GM12878 (cell line): ENCODE results near the gene FLT1. TPM values are rescaled to one million over a fixed set of nuclear protein-coding genes. Genes with fewer than 3 reads are reported as not detected.
A peak's percentile ranks its signal among the peaks of the same experiment; 100 is the strongest.

Experiments
- ATF7 ChIP-seq: fragments of 450-650 bp; IDR thresholded peaks from 2 replicates; pipeline ENCODE4 v1.6.1; 2016; ENCODE audit warnings: low read depth, mild to moderate bottlenecking
- BACH1 ChIP-seq: fragments of 450-650 bp; IDR thresholded peaks from 2 replicates; pipeline ENCODE4 v1.6.1; 2017; ENCODE audit warnings: mild to moderate bottlenecking, borderline replicate concordance
- BCL11A ChIP-seq: IDR thresholded peaks from 2 replicates; pipeline ENCODE4 v1.6.1; 2011; ENCODE audit warnings: low read depth, low read length
- BHLHE40 ChIP-seq, 2 experiments: fragments of 450-650 bp in 1 of 2; IDR thresholded peaks; 2 replicates each; pipeline ENCODE4 v1.6.1; 2011 to 2017; ENCODE audit warnings: low read depth in 2 of 2, borderline replicate concordance in 1 of 2, improper control_type of control experiment in 1 of 2, low read length in 1 of 2, mild to moderate bottlenecking in 1 of 2
- CBX3 ChIP-seq: fragments of 200-600 bp; sonication (generic); IDR thresholded peaks from 2 replicates; pipeline ENCODE4 v1.6.1; 2016; ENCODE audit warnings: low read depth, borderline replicate concordance
- CEBPB ChIP-seq, 2 experiments: fragments of 150-350 bp in 1 of 2; IDR thresholded peaks; 2 replicates each; pipeline ENCODE4 v1.6.1; 2012 to 2014; ENCODE audit warnings: low read depth in 2 of 2, low read length in 2 of 2, borderline replicate concordance in 1 of 2, inconsistent platforms in 1 of 2
- CREB1 ChIP-seq: IDR thresholded peaks from 2 replicates; pipeline ENCODE4 v1.6.1; 2012; ENCODE audit warnings: low read depth, mild to moderate bottlenecking, inconsistent platforms
- EGR1 ChIP-seq, 2 experiments: IDR thresholded peaks; 1 replicate in 1 of 2; 2 replicates in 1 of 2; pipeline ENCODE4 v1.6.1; 2011 to 2012; ENCODE audit warnings: low read depth in 2 of 2, low read length in 2 of 2, borderline replicate concordance in 1 of 2, mild to moderate bottlenecking in 1 of 2, moderate library complexity in 1 of 2
- FOS ChIP-seq: IDR thresholded peaks from 3 replicates; pipeline ENCODE4 v1.6.1; 2011; ENCODE audit warnings: borderline replicate concordance; ENCODE audit not compliant: insufficient read length; ENCODE audit errors: extremely low read depth
- HDAC6 ChIP-seq: fragments of 200-600 bp; sonication (generic); IDR thresholded peaks from one replicate; pipeline ENCODE4 v1.8.0; 2017; ENCODE audit warnings: antibody characterized with exemption; ENCODE audit not compliant: unreplicated experiment
- IKZF1 ChIP-seq: fragments of 450-650 bp; conservative IDR thresholded peaks from 2 replicates; pipeline ENCODE4 v1.6.1; 2017; ENCODE audit warnings: antibody characterized with exemption, mild to moderate bottlenecking
- MYC ChIP-seq: IDR thresholded peaks from 2 replicates; pipeline ENCODE4 v1.6.1; 2011; ENCODE audit warnings: mild to moderate bottlenecking, low read length, moderate library complexity, inconsistent platforms; ENCODE audit not compliant: insufficient read depth, insufficient replicate concordance, insufficient read length, severe bottlenecking
- NFXL1 ChIP-seq: fragments of 450-650 bp; IDR thresholded peaks from 2 replicates; pipeline ENCODE4 v1.6.1; 2017; ENCODE audit warnings: antibody characterized with exemption, mild to moderate bottlenecking, borderline replicate concordance
- RCOR1 ChIP-seq: conservative IDR thresholded peaks from 2 replicates; pipeline ENCODE4 v1.6.1; 2012; ENCODE audit warnings: low read depth, low read length, improper control_type of control experiment
- RUNX3 ChIP-seq: IDR thresholded peaks from 2 replicates; pipeline ENCODE4 v1.6.1; 2012; ENCODE audit warnings: low read length, inconsistent platforms
- SIN3A ChIP-seq: IDR thresholded peaks from 2 replicates; pipeline ENCODE4 v1.6.1; 2012; ENCODE audit warnings: low read depth, low read length, improper control_type of control experiment
- SMAD5 ChIP-seq: IDR thresholded peaks from 2 replicates; pipeline ENCODE4 v1.6.1; 2016; ENCODE audit warnings: antibody characterized with exemption, low read depth
- ZNF207 ChIP-seq: fragments of 450-650 bp; IDR thresholded peaks from 2 replicates; pipeline ENCODE4 v1.6.1; 2014; ENCODE audit warnings: antibody characterized with exemption, mild to moderate bottlenecking, borderline replicate concordance
- ZSCAN29 ChIP-seq: fragments of 450-650 bp; IDR thresholded peaks from 2 replicates; pipeline ENCODE4 v1.6.1; 2017; ENCODE audit warnings: mild to moderate bottlenecking, moderate library complexity
- polyA plus RNA-seq, 11 experiments: library from polyadenylated mRNA; depleted of rRNA in 4 of 11; unstranded in 6 of 11; stranded (reverse) in 5 of 11; fragments of >200 nt; fragmentation: Nextera tagmentation in 4 of 11; fragmentation: Illumina TruSeq in 1 of 11; extraction: Ambion mirVana in 4 of 11; extraction: Trizol in 1 of 11; gene quantifications; 1 replicate in 1 of 11; 2 replicates in 10 of 11; pipeline versions ENCODE4 v1.2.1 to v1.2.3, GENCODE V29; 2011 to 2016; ENCODE audit warnings: inconsistent platforms in 2 of 11, missing spikeins in 2 of 11, low read depth in 1 of 11
- total RNA-seq, 4 experiments: library from RNA; depleted of rRNA in 3 of 4; stranded (reverse); fragments of >200 nt in 3 of 4; fragmentation: Illumina TruSeq in 1 of 4; extraction: Trizol in 1 of 4; gene quantifications; 2 replicates each; pipeline versions ENCODE4 v1.2.1 to v1.2.3, GENCODE V29; 2013 to 2021
- TF ChIP-seq, protein P1 (sequence below): fragments of 150-350 bp; IDR thresholded peaks from 2 replicates; pipeline ENCODE4 v1.6.1; 2014; ENCODE audit warnings: mild to moderate bottlenecking, low read depth, low read length
- TF ChIP-seq, protein P2 (sequence below): fragments of 450-650 bp; conservative IDR thresholded peaks from 2 replicates; pipeline ENCODE4 v1.6.1; 2017; ENCODE audit warnings: mild to moderate bottlenecking, moderate library complexity
- TF ChIP-seq, protein P3 (sequence below): fragments of 450-650 bp; IDR thresholded peaks from 2 replicates; pipeline ENCODE4 v1.6.1; 2014; ENCODE audit warnings: mild to moderate bottlenecking
- TF ChIP-seq, protein P4 (sequence below): fragments of 450-650 bp; IDR thresholded peaks from 2 replicates; pipeline ENCODE4 v1.6.1; 2018; ENCODE audit warnings: borderline replicate concordance, mild to moderate bottlenecking; ENCODE audit not compliant: partially characterized antibody

Gene FLT1
- total and polyA plus RNA-seq, 10 of the 15 experiments (the other 5 are each of a cell fraction or from before 2014, with no cell fraction given) = 0.55 to 5.6 (median 0.84) TPM

DNA sequence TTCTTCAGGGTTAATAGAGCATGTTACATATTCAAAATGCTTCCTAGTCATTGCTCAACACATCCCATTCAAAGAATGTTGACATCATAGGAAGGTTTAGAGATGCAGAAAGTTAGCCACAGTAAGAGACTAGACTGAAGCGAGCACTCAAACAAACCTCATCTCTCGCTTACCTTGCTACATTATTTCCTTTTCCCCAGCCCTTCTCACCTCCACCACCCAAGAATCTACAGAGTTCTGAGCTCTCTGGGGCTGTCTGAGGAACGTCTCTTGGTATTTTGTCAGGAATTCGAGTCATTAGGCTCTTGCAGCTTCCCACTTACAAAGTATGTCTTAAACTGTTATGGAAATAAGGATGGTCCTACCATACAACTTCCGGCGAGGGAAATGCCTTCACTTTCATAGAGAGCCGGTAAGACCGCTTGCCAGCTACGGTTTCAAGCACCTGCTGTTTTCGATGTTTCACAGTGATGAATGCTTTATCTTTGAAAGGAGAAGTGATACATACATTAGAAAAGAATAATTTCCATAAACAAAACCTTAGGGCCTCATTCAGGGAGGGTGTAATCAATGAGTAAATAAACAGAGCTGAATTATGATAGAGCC is 65.1 kb downstream of the FLT1 start (continued):
- TF ChIP-seq CREB1 (peak; percentile 54; the same call in 1 of the 2 replicates), IKZF1 (peak; percentile 85), SMAD5 (peak; percentile 62; the same call in 1 of the 2 replicates), CBX3 (no peak), ATF7 (peak; percentile 65; the same call in 1 of the 2 replicates), ZSCAN29 (no peak), CEBPB (IDR thresholded peaks at IDR 0.05; ENCODE audit: borderline replicate concordance in 1 of 2, low read depth in 2 of 2, low read length in 2 of 2) (peak in 1 of 2 experiments; percentile 68; a peak in 2 of 4 replicates), EGR1 (IDR thresholded peaks at IDR 0.05; ENCODE audit: borderline replicate concordance in 1 of 2, low read depth in 2 of 2, low read length in 2 of 2) (no peak; a peak in 1 of 3 replicates), RCOR1 (no peak), HDAC6 (no peak), SIN3A (no peak), NFXL1 (no peak), ZNF207 (no peak), RUNX3 (peak; percentile 56), FOS (no peak), BACH1 (no peak), BHLHE40 (IDR thresholded peaks at IDR 0.05; ENCODE audit: borderline replicate concordance in 1 of 2, low read depth in 2 of 2, low read length in 1 of 2) (peak; percentile 27 to 50; a peak in 1 of 4 replicates), BCL11A (peak; percentile 20; the same call in 1 of the 2 replicates), MYC (no peak)
- TF ChIP-seq, protein P1, sequence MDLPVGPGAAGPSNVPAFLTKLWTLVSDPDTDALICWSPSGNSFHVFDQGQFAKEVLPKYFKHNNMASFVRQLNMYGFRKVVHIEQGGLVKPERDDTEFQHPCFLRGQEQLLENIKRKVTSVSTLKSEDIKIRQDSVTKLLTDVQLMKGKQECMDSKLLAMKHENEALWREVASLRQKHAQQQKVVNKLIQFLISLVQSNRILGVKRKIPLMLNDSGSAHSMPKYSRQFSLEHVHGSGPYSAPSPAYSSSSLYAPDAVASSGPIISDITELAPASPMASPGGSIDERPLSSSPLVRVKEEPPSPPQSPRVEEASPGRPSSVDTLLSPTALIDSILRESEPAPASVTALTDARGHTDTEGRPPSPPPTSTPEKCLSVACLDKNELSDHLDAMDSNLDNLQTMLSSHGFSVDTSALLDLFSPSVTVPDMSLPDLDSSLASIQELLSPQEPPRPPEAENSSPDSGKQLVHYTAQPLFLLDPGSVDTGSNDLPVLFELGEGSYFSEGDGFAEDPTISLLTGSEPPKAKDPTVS = no peak
- TF ChIP-seq, protein P2, sequence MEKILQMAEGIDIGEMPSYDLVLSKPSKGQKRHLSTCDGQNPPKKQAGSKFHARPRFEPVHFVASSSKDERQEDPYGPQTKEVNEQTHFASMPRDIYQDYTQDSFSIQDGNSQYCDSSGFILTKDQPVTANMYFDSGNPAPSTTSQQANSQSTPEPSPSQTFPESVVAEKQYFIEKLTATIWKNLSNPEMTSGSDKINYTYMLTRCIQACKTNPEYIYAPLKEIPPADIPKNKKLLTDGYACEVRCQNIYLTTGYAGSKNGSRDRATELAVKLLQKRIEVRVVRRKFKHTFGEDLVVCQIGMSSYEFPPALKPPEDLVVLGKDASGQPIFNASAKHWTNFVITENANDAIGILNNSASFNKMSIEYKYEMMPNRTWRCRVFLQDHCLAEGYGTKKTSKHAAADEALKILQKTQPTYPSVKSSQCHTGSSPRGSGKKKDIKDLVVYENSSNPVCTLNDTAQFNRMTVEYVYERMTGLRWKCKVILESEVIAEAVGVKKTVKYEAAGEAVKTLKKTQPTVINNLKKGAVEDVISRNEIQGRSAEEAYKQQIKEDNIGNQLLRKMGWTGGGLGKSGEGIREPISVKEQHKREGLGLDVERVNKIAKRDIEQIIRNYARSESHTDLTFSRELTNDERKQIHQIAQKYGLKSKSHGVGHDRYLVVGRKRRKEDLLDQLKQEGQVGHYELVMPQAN = no peak
- TF ChIP-seq, protein P3, sequence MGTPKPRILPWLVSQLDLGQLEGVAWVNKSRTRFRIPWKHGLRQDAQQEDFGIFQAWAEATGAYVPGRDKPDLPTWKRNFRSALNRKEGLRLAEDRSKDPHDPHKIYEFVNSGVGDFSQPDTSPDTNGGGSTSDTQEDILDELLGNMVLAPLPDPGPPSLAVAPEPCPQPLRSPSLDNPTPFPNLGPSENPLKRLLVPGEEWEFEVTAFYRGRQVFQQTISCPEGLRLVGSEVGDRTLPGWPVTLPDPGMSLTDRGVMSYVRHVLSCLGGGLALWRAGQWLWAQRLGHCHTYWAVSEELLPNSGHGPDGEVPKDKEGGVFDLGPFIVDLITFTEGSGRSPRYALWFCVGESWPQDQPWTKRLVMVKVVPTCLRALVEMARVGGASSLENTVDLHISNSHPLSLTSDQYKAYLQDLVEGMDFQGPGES = no peak
- TF ChIP-seq, protein P4, sequence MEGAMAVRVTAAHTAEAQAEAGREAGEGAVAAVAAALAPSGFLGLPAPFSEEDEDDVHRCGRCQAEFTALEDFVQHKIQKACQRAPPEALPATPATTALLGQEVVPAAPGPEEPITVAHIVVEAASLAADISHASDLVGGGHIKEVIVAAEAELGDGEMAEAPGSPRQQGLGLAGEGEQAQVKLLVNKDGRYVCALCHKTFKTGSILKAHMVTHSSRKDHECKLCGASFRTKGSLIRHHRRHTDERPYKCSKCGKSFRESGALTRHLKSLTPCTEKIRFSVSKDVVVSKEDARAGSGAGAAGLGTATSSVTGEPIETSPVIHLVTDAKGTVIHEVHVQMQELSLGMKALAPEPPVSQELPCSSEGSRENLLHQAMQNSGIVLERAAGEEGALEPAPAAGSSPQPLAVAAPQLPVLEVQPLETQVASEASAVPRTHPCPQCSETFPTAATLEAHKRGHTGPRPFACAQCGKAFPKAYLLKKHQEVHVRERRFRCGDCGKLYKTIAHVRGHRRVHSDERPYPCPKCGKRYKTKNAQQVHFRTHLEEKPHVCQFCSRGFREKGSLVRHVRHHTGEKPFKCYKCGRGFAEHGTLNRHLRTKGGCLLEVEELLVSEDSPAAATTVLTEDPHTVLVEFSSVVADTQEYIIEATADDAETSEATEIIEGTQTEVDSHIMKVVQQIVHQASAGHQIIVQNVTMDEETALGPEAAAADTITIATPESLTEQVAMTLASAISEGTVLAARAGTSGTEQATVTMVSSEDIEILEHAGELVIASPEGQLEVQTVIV = no peak
